Uterus (tissue), 2 donors: ENCODE results near the gene MAP4K3.

Experiments used
- POLR2A ChIP-seq, 2 donors: fragments of 450-650 bp; IDR thresholded peaks; one replicate each; pipeline ENCODE4 v1.6.1; 2016; ENCODE audit warnings: antibody characterized with exemption in 2 of 2, mild to moderate bottlenecking in 1 of 2, moderate library complexity in 1 of 2
- TF ChIP-seq, protein P1 (sequence below), 4 experiments: fragments of 200-600 bp in 2 of 4; fragments of 450-650 bp in 2 of 4; sonication (generic) in 2 of 4; IDR thresholded peaks; one replicate each; pipeline ENCODE4 v1.5.1; 2016 to 2019; ENCODE audit warnings: antibody characterized with exemption in 4 of 4, mild to moderate bottlenecking in 2 of 4, moderate library complexity in 1 of 4

DNA sequence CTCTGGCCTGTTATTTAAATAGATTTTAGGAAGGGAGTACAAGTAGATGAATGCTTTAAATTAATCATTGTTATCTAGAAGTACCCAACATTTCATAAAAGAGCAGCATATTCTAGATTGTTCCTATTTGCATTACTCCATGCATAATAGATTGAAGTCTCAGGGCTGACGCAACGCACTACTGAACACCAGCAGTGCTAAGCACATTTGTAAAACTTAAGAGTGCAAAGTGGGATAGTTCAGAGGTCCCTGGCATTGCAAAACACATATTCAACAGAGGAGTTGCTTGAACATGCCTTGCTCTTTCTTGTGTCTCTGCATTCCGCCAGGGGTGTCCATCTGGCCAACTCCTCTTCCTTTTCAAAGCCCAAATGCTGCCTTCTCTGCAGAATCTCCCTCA is 215.6 kb downstream of the MAP4K3 start:
- TF ChIP-seq, protein P1, sequence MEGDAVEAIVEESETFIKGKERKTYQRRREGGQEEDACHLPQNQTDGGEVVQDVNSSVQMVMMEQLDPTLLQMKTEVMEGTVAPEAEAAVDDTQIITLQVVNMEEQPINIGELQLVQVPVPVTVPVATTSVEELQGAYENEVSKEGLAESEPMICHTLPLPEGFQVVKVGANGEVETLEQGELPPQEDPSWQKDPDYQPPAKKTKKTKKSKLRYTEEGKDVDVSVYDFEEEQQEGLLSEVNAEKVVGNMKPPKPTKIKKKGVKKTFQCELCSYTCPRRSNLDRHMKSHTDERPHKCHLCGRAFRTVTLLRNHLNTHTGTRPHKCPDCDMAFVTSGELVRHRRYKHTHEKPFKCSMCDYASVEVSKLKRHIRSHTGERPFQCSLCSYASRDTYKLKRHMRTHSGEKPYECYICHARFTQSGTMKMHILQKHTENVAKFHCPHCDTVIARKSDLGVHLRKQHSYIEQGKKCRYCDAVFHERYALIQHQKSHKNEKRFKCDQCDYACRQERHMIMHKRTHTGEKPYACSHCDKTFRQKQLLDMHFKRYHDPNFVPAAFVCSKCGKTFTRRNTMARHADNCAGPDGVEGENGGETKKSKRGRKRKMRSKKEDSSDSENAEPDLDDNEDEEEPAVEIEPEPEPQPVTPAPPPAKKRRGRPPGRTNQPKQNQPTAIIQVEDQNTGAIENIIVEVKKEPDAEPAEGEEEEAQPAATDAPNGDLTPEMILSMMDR (IDR thresholded peaks at IDR 0.05): no peak
- TF ChIP-seq POLR2A (IDR thresholded peaks at IDR 0.05): no peak
